Epidermal melanocyte (primary cell): ENCODE measurements around the gene RHOH.

ENCODE experiments used
- DNase-seq: peaks from one replicate; pipeline ENCODE4 v3.0.0; 2011; ENCODE audit warnings: low spot score; ENCODE audit not compliant: insufficient read length

Gene RHOH

GRCh38 chr4:40204507-40205258 is 7.9 kb downstream of the RHOH start:
- DNase-seq, result no peak

GRCh38 chr4:40205259-40206198 is 8.7 kb downstream of the RHOH start:
- no peak for DNase-seq

- no peak for DNase-seq
Measured at GRCh38 chr4:40206426-40206825, 9.6 kb downstream of the RHOH start.

GRCh38 chr4:40209401-40209800 is 12.6 kb downstream of the RHOH start:
- DNase-seq, result no peak

- no peak for DNase-seq
Measured at GRCh38 chr4:40210776-40211175, 13.9 kb downstream of the RHOH start.

- DNase-seq, result no peak
Measured at GRCh38 chr4:40211224-40212185, 14.7 kb downstream of the RHOH start.

- DNase-seq, result no peak
Measured at GRCh38 chr4:40212674-40213527, 16.1 kb downstream of the RHOH start.

GRCh38 chr4:40214038-40214437 is 17.2 kb downstream of the RHOH start:
- no peak for DNase-seq

- no peak for DNase-seq
Measured at GRCh38 chr4:40214661-40215418, 18.0 kb downstream of the RHOH start.

GRCh38 chr4:40216622-40217366 is 20.0 kb downstream of the RHOH start:
- no peak for DNase-seq

- DNase-seq, result no peak
Measured at GRCh38 chr4:40221744-40222143, 24.9 kb downstream of the RHOH start.

GRCh38 chr4:40223343-40223742 is 26.5 kb downstream of the RHOH start:
- no peak for DNase-seq

GRCh38 chr4:40224432-40224831 is 27.6 kb downstream of the RHOH start:
- no peak for DNase-seq

- no peak for DNase-seq
Measured at GRCh38 chr4:40225497-40225896, 28.7 kb downstream of the RHOH start.

GRCh38 chr4:40227284-40227683 is 30.5 kb downstream of the RHOH start:
- DNase-seq, result no peak

- no peak for DNase-seq
Measured at GRCh38 chr4:40228497-40229365, 31.9 kb downstream of the RHOH start.

GRCh38 chr4:40231316-40231863 is 34.6 kb downstream of the RHOH start:
- no peak for DNase-seq

- no peak for DNase-seq
Measured at GRCh38 chr4:40232610-40233009, 35.8 kb downstream of the RHOH start.
